Keratinocyte (primary cell): ENCODE data around the gene OXT.
"Not testable (repeated sequence)": the region's sequence is repeated elsewhere in the genome, so short reads cannot be mapped to it uniquely, and the experiment has no call there.

Experiments used
- CTCF ChIP-seq, 3 experiments: IDR thresholded peaks in 1 of 3; conservative IDR thresholded peaks in 1 of 3; optimal IDR thresholded peaks in 1 of 3; 2 replicates in 2 of 3; 3 replicates in 1 of 3; pipeline versions ENCODE3 to v1.5.1; 2011; ENCODE audit warnings: low read length in 3 of 3, mild to moderate bottlenecking in 3 of 3, moderate library complexity in 2 of 3, control low read depth in 1 of 3, inconsistent platforms in 1 of 3; ENCODE audit not compliant: insufficient read depth in 2 of 3; ENCODE audit errors: extremely low read depth in 1 of 3
- EZH2 ChIP-seq: IDR thresholded peaks from one replicate; pipeline ENCODE4 v1.6.1; 2012; ENCODE audit warnings: inconsistent platforms, mild to moderate bottlenecking, low read length, moderate library complexity

DNA sequence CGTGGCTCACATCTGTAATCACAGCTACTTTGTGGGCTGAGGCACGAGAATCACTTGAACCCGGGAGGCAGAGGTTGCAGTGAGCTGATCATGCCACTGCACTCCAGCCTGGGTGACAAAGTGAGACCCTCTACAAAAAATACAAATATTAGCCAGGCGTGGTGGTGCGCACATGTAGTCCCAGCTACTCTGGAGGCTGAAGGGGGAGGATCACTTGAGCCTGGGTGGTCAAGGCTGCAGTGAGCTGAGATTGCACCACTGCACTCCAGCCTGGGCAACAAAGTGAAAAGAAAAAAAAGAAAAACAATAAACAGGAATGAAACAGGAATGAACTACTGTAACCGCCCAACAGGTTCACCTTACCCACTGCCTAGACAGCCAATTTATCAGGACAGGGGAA is 7.3 kb upstream of the OXT start:
- not testable (repeated sequence) for TF ChIP-seq EZH2; CTCF (optimal IDR thresholded peaks at IDR 0.05 in 1 of 3, IDR thresholded peaks at IDR 0.05 in 1 of 3, conservative IDR thresholded peaks at IDR 0.05 in 1 of 3; ENCODE audit: extremely low read depth in 1 of 3, insufficient read depth in 2 of 3, low read length in 3 of 3)
